Lung microvascular endothelial cell (primary cell): ENCODE results near the gene DTNBP1. TPM values are rescaled to one million over a fixed set of nuclear protein-coding genes. Genes with fewer than 3 reads are reported as not detected.

Source experiments
- DNase-seq, 2 donors: peaks; one replicate each; pipeline versions ENCODE4 v3.0.0 to v3.0.0-alpha.2; 2010; ENCODE audit warnings: low read depth in 2 of 2
- total RNA-seq: library from RNA; depleted of rRNA; stranded (reverse); fragments of >200 nt; gene quantifications from 2 replicates; pipeline ENCODE4 v1.2.1, GENCODE V29; 2014

The DTNBP1 gene
- total RNA-seq, 1 donor from 2014 or later, result 9.5 TPM

- no peak for DNase-seq
Measured at GRCh38 chr6:15592610-15593009, 70.2 kb downstream of the DTNBP1 start.

DNA sequence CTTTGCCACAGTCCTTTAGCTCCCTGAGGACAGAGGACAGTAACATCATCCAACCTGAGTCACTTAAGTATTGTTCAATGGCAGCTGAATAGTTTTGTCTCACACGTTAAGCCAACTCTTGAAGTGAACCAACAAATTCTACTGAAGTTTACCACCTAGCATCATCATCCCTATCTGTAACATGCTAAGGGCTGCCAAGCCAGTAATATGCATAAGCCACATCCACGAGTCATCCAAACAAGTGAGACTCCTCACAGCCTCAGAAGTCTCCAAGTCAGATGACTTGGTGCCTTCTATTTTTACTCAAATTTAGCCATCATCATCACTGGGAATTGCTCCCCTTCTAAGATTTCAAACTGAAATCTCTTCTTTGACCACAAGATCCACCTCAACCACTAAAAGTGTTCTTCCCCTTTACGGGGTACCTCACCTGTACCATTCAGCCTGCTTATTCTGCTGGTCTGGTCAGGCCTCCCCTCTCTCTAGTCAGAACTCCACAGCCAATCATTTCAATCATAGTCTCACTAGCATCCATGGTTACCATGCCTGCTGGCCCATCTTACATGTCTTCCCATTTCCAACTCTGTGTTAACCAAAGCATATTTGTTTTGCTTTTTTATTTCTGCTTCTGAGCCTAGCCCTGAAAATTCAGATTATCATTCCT, 73.7 kb downstream of the DTNBP1 start:
- peak in 1 of 2 donors; percentile 23 for DNase-seq

GRCh38 chr6:15586503-15586902, 76.3 kb downstream of the DTNBP1 start:
- DNase-seq, result no peak

DNA sequence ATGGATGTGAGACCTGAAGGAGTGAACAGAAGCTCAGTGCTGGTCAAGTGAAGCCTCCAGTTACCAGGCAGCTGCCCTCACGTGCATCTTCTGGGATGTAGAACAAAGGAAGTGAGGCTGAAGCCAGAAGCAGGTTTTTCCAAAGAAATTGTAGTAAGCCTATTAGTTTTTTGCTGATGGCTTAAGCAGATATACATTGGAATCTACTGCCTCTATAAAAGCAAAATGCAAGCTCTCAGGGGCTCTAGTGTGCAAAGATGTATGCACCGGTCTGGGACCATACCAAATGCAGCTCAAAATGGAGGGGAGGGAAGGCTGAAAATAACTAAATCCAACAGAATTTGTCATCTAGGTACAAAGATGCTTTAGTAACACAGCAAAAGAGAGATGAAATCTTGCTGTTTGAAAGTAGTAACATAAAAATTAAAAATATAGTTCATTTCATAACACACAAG, 77.0 kb downstream of the DTNBP1 start:
- DNase-seq, result no peak

- DNase-seq, result no peak
Measured at GRCh38 chr6:15582499-15582898, 80.3 kb downstream of the DTNBP1 start.

GRCh38 chr6:15581751-15582150, 81.1 kb downstream of the DTNBP1 start:
- DNase-seq, result no peak

- no peak for DNase-seq
Measured at GRCh38 chr6:15580326-15580725, 82.5 kb downstream of the DTNBP1 start.

DNA sequence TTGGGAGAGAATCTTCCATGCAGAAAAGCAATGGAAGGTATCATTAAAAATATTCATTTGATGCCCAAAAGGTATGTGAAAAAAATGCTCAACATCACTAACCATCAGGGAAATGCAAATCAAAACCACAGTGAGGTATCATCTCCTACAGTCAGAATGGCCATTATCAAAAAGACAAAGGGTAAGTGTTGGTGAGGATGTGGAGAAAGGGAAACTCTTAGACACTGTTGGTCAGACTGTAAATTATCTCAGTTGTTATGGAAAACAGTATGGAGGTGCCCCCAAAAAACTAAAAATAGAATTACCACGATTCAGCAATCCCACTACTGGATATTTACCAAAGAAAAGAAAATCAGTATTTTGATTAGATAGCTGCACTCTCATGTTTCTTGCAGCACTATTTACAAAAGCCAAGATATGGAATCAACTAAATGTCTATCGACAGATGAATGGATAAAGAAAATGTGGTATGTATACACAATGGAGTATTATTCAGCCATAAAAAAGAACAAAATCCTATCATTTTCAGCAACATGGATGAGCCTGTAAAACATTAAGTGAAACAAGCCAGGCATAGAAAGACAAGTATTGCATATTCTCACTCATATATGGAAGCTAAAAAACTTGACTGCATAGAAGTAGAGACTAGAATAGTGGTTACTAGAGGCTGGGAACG, 84.0 kb downstream of the DTNBP1 start:
- no peak for DNase-seq

DNA sequence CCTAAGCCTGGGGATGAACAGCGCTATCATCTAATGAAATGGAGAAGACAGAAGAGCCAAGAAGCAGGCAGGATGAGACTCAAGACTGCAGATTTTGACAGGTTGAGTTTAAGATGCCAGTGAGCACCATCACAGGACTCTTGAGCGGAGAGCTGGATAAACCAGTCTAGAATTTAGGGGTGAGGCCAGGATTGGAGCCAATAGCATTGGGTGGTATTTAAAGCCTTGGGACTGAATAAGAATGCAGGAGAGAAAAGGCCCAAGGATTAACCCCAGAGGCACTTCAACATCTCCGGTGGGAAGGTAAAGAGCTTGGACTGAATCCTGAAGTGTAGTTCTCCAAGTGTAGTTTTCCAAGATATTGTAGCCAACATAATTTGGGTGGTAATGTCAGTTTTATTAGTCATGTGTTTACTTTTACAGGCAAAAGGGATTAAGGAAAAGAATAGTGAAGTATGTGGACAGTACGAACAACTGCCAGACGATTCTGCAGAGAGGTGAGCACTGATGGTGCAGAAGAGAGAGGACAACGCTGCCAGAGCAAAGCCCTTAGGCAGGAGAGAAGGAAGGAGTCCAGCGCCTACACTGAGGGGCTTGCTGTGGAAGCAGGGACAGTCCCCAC, 85.2 kb downstream of the DTNBP1 start:
- DNase-seq, result no peak

DNA sequence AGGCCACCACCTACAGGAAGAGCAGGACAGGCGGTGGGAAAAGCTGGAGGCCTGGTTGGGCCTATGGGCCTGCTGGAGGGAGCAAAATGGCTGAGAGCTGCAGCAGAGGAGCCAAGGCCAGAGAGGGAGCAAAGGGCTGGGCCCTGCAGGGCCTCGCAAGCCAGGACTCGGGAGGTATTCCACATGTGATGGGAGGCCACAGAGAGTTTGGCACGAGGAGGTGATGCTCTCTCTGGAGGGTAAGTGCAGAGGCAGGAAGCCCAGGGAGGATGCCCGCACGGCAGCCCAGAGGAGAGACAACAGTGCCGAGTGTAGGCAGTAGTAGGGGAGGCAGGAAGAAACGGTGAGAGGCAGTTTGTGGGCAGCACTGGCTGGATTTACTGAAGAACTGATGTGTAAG, 85.7 kb downstream of the DTNBP1 start:
- no peak for DNase-seq

DNA sequence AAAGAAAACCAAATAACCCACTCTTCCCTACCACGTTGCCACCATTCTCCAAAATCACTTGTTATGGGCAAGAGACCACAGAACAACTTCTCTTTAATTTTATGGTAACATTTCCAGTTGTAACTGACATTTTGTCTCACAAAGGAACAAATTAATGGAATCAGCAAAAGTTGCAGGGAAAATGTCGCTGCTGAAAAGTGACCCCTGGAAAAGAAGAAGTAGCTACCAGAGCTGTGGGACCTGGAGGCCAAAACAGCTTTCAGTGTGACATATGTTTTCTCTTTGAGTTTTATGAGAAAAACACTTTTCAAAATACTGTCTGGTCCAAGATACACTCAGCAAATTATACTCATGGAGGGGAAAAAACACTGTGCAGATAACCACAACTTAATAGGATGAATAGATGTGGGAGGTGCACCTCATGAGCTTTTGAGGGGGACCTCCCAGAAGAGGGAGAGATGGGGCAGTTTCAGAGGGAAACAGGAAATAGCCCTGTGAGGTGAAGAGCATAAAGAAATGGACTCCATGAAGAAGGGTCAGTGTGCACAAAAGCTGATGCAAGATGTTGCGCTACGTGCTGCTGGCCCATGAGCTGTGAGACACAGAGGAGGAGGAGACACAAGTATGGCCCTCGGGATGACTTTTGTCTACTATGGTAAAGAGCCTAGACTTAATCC, 87.3 kb downstream of the DTNBP1 start:
- DNase-seq, result no peak

DNA sequence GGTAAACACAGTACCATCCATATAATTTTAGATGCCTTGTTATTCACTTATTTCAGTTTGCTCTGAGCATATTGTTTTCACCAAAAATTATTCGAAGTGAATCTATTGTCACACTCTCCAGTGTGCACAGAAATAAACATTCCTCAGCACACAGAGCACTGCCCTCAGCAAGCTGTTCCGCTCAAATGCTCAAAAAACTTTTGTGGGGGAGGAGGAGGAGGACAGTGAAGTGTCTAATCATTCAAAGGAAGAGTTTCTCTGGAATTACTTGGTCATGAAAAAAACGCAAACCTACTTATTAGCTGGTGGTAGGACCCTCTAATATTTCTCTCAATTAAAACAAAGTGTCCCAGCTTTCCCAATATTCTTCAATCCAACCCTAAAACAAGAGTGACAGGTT, 88.3 kb downstream of the DTNBP1 start:
- DNase-seq, result no peak

GRCh38 chr6:15574023-15574422, 88.8 kb downstream of the DTNBP1 start:
- DNase-seq, result no peak

DNA sequence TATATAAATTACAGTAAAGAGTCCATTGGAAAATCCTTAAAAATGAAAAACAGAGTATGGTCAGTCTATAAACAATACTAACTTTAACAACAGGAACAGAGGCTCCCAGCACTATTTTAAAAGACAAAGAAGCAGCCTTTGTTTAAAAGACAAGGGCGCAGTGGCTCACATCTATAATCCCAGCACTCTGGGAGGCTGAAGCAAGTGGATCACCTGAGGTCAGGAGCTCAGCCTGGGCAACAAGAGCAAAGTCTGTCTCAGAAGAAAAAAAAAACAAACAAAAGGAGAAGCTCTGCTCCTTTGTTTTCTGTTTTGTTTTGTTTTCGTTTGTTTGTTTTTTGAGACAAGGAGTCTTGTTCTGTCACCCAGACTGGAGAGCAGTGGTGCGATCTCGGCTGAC, 89.4 kb downstream of the DTNBP1 start:
- DNase-seq, result no peak

GRCh38 chr6:15572296-15573016, 90.4 kb downstream of the DTNBP1 start:
- no peak for DNase-seq

- no peak for DNase-seq
Measured at GRCh38 chr6:15570171-15570570, 92.7 kb downstream of the DTNBP1 start.

- no peak for DNase-seq
Measured at GRCh38 chr6:15569035-15569995, 93.5 kb downstream of the DTNBP1 start.

- no peak for DNase-seq
Measured at GRCh38 chr6:15562977-15563376, 99.9 kb downstream of the DTNBP1 start.

GRCh38 chr6:15561447-15562199, 101.2 kb downstream of the DTNBP1 start:
- DNase-seq, result no peak

DNA sequence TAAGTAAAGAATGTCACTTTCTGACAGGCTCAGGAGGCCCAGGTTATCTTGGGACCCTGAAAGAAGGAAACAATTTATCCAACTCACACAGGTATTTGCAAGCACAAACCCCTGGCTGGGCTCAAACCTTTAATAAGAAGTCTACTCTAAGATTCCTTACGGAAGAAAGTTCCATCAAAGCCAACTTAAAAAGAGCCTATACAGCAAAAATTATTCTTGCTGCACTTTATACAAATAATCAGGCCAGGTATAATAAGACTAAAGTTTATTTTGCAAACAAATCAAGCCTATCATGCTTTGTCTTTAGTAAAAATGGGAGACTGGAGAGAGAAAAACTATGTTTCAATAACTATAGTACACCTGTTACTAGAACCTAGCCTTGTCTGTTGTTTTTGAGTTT, 102.1 kb downstream of the DTNBP1 start:
- no peak for DNase-seq
